ENCODE data around the gene TMEM273.

Gene TMEM273

DNA sequence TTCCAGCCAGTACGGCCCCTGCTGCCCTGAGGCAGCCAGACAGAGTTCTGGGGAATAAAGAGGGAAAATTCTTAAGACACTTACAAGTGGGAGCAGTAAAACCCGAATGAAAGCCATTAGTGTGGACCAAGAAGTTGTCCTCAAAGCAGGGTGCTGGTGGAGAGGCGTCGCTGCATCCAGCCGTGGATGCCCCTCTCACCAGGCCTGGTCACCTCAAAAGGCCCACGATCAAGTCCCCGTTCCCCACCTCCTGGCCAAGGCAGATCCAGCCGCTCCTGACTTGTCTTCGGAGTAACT is 73.5 kb downstream of the TMEM273 start:
- no peak for DNase-seq

DNA sequence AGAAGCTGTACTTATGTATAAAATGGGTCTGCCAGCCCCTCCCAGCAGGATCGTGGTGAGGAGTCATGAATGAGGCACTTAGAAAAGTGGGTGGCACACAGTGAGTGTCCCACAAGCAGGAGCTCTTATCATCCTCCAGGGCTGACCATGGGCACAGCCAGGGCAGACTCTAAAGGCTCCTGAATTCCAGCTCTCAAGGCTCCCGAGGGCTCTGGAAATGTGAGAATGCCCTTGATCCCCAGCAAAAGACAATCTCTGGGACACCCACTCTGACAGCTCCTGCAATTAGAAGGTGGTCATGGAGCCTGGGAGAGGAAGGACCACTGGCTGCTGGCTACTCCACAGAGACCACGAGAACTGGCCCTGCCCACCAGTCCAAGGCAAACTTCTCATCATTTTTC is 74.5 kb downstream of the TMEM273 start:
- DNase-seq, result no peak

DNA sequence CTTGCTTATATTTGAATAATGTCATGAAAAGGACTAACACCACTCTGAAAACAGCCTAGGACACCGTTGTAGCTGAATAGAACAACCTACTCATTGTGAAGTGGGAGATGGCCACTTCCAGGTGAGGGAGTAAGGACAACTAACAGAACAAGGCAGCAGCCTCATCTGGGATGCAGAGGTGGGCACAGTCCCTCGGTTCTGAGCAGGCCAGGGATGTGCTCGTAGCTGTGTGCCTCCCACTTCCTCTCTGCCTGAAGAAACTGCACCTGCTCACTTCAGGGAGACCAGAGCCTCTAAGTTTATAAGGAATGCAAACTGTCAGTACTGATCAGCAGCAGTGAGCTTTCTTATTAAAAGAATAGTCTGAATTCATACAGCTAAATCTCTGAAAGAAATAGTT is 75.3 kb downstream of the TMEM273 start:
- DNase-seq, result no peak

GRCh38 chr10:49112098-49112497 is 76.1 kb downstream of the TMEM273 start:
- no peak for DNase-seq

- DNase-seq, result no peak
Observed at GRCh38 chr10:49111320-49111698, 76.9 kb downstream of the TMEM273 start.

GRCh38 chr10:49110684-49111319 is 77.4 kb downstream of the TMEM273 start:
- DNase-seq, result no peak

GRCh38 chr10:49109669-49110340 is 78.4 kb downstream of the TMEM273 start:
- DNase-seq, result no peak

- no peak for DNase-seq
Observed at GRCh38 chr10:49108656-49109055, 79.5 kb downstream of the TMEM273 start.

DNA sequence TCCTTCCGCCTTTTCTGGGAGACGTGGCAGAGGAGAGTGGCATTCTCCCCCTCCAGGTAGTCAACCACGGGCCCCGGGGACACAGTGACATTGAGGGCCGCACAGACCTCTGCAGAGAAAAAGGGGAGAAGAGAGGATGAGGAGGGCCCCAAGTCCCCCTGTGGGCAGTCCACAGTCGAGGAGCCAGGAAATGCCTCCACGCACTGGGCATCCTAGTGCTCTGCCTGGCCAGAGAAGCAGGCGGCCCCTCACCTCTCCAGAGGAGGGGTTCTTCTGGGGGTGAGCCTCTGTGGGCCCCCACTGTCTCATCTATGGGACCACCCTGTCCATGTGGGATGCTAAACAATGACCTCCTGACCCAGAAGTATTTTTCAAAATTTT is 80.3 kb downstream of the TMEM273 start:
- DNase-seq, result no peak

DNA sequence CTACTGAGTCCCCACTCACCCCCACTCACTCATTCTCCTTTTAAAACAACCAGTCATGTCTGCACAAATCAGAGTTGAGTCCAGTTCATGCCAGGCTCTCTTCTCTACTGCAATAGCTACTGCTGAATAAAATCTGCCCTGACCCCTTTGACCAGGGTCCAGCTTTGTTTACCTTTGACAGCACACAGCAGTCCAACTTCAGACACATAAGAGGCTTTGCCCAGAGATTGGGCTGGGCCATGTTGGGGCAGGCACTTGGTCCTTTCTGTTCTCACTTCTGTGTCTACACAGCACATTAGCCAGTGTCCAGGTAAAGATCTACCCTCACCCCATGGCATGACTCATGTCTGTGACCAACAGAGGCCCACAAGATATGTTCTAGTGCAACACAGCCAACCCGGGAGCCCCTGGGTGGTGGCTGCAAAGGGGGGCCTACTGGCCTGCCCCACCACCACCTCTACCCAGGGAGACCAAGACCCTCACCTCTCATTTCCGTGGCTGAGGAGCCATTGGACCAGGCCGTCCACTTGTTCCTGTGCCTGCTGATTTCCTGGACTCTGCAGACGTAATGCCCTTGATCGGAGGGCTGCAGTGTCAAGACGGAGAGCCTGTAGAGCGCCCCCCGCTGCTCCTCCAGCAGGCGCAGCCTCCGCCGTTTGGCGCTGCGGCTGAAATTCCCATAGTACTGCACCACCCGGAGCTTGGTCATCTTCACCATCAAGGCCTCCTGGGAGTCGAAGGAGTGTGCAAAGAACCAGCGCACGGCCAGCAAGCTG is 80.9 kb downstream of the TMEM273 start:
- DNase-seq, result no peak

DNA sequence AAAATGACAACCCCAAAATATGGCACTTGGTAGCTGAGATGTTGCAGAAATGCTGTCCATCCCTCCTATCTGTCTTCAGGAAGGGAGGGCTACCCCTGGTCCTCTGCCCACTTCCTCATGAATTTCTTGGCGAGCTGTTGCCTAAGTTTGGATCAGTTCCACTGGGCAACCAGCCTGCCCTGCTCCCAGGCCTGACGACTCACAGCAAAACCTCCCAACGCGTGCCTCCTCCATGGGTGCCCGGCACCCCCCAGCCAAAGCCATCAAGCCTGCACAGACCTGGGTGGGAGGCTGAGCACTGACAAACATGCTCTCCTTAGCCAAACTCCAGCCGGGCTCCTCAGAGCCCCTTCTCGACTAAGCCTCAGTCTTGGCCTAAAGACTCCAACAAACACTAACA is 81.7 kb downstream of the TMEM273 start:
- DNase-seq, result no peak

DNA sequence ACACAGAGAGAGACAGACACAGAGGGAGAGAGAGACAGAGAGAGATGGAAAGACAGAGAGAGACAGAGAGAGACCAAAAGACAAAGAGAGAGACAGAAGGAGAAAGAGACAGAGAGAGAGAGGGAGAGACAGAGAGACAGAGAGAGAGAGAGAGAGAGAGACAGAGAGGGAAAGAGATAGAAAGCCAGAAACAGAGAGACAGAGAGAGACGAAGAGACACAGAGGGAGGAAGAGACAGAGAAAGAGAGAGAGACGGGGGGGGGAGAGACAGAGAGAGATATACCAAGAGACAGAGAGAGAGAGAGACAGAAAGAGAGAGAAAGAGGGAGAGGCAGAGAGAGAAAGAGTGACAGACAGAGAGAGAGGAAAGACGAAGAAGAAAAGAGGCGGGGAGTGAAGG is 83.1 kb downstream of the TMEM273 start:
- DNase-seq, result no peak

Measured in activated CD4-positive, alpha-beta T cell treated with anti-CD3 and anti-CD28 coated beads, Interleukin-10, Interleukin-2, amounts not matched to agents 100 ng/mL and 50 ng/mL, durations not matched to agents 16 hours and 8 hours (primary cell).